Measurements from ENCODE around the gene RPUSD1.

Gene RPUSD1

DNA sequence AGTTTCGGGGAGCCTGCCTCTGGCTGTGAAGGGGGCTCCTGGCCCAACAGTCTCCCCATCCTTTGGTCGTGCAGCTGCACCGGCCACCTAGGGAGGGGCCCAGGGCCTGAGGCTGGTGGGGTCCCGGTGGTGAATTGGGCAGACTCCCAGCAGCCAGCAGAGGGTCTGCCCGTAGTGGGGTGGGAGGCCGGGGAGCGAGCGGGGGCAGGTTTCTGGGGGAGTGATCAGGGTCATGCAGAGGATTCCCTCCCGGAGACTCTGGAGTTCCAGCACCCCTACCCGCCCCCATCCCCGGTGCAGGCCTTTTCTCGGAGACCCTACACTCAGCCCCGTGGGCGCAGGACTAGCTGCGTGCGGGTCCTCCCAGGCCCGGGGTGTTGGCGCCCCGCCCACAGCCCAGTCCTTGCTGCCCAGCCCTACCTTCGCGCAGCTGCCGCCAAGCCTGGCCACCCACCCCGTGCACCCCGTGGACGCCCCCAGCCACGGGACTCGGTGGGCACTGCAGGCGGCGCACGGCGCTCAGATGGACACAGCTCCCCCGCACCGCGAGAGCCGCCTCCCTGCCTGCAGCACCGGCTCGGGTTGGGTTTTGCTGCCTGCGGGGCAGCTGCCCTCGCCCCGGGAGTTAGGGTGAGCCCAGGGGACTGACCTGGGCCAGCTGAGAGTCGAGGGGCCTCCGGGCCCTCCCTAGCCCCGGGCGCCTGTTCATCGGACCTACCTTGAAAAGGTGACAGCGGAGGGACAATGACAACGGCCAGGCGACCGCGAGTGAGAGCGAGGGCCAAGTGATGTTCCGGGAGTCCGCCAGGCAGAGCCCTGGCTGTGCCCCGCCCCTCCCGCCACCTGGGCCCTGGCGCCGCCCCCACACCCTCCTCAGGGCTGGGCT lies 12.0 kb upstream of the RPUSD1 start, which contains the start of gene GNG13:
GNG13 (minus strand) TSS at position 787 of the 886 bp plus-strand sequence. CDS start 1,657 bp downstream, outside the sequence.
- DNase-seq (ENCODE audit: low read depth in 1 of 2, low spot score in 1 of 2) = no peak

DNA sequence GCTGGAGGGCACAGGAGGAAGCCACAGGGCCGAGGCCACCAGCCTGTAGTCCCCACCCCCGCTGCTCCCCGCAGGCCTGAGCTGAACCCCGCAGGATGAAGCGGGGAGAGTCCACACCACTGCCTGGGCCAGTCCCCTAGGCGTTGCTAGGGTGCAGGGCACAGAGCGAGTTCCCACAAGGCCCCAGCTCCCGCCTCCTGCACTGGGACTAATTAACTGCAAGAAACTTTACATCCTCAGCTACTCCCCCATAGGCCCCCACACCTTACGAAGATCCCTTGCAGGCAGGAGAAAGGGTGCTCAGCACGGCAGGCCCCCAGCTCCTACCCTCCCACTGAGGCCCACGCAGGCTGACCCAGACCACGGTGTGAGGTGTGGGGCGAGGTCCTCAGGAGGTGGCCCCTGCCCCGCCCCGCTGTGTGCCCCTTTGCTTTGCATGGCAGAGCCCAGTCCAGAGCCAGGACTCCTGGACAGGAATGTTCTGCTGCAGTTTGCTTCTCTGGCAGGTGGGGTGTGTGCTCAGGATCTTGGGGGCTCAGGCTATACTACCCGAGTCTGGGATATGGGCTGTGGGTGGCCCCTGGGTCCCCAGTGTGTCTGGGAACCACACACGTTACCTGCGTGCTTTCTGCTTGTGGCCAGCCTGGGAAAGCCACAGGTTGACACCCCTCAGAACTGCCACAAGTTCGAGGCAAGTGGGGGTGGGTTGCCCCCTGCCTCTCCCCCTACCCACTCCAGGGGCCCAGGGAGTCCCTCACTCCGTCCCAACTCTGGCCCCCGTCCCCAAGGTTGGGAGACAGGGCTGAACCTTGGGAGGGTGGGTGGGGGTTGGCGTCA lies 11.1 kb upstream of the RPUSD1 start:
- no peak for DNase-seq (ENCODE audit: low read depth in 1 of 2, low spot score in 1 of 2)

- DNase-seq (ENCODE audit: low read depth in 1 of 2, low spot score in 1 of 2) = no peak
These were observed 10.5 kb upstream of the RPUSD1 start for GRCh38 chr16:798666-799065.

DNA sequence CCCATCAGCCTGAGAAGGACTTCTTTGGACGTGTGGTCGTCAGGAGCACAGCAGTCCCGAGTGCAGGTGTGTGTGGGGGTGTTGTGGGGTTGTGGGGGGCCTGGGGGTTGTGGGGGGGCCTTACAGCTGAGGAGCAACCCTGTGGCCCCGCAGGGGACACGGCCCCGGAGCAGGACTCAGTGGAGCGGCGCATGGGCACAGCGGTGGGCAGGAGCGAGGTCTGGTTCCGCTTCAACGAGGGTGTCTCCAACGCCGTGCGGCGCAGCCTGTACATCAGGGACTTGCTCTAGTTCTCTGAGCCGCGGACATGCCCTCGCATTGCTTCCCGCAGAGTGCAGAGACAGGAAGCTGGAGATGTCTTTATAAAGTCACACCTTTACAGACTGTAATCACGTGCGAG lies 9.5 kb upstream of the RPUSD1 start:
- no peak for DNase-seq (ENCODE audit: low read depth in 1 of 2, low spot score in 1 of 2)

GRCh38 chr16:797120-797420 lies 8.9 kb upstream of the RPUSD1 start:
- no peak for DNase-seq (ENCODE audit: low read depth in 1 of 2, low spot score in 1 of 2)

GRCh38 chr16:796296-797119 lies 8.3 kb upstream of the RPUSD1 start:
- DNase-seq (ENCODE audit: low read depth in 1 of 2, low spot score in 1 of 2) = no peak

DNA sequence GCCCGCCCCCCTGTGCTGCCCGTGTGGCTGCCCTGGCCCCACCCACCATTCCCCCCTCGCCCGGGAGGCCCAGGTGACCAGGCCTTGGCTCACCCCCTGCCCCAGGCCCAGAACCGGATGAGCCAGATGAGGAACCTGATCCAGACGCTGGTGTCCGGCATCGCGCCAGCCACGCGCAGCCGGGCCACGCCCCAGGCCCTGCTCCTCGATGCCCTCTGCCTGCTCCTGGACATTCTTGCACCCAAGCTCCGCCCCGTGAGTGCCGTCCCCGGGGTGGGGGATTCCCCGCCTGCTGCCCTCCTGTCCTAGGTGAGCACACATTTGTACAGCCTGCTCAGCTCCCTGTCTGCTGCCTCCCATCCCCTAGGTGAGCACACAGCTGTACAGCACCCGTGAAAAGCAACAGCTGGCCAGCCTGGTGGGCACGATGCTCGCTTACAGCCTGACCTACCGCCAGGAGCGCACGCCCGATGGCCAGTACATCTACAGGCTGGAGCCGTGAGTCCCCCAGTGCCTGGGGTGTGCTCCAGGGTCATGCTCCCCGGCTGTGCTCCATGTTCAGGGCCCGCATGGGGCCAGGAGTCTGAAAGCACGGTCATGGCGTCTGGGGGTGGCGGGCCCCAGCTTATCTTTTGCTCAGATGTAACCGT lies 7.5 kb upstream of the RPUSD1 start:
- no peak for DNase-seq (ENCODE audit: low read depth in 1 of 2, low spot score in 1 of 2)

DNA sequence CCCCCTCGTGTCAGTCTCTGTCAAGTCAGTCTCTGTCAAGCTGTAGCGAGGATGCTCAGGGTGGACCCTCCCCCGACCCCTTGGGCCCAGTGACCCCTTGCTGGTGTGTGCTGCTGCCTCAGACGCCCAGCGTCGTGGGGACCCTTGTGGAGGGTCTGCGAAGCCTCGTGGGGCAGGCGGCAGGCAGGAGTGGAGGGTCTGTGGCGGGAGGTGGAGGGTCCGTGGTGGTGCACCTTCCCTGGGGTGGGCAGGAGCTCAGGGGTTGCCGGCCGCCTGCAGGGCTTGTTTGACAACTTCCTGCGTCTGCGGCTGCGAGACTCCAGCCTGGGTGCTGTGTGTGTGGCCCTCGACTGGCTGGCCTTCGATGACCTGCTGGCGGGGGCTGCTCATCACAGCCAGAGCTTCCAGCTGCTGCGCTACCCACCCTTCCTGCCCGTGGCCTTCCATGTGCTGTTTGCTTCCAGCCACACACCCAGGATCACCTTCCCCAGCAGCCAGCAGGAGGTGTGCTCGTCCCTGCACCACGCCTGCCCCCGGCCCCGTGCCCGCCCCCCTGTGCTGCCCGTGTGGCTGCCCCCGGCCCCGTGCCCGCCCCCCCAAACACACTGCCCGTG lies 6.8 kb upstream of the RPUSD1 start:
- DNase-seq (ENCODE audit: low read depth in 1 of 2, low spot score in 1 of 2) = no peak

- no peak for DNase-seq (ENCODE audit: low read depth in 1 of 2, low spot score in 1 of 2)
These were observed 6.1 kb upstream of the RPUSD1 start for GRCh38 chr16:794091-794822.

- no peak for DNase-seq (ENCODE audit: low read depth in 1 of 2, low spot score in 1 of 2)
These were observed 5.2 kb upstream of the RPUSD1 start for GRCh38 chr16:793414-793813.

DNA sequence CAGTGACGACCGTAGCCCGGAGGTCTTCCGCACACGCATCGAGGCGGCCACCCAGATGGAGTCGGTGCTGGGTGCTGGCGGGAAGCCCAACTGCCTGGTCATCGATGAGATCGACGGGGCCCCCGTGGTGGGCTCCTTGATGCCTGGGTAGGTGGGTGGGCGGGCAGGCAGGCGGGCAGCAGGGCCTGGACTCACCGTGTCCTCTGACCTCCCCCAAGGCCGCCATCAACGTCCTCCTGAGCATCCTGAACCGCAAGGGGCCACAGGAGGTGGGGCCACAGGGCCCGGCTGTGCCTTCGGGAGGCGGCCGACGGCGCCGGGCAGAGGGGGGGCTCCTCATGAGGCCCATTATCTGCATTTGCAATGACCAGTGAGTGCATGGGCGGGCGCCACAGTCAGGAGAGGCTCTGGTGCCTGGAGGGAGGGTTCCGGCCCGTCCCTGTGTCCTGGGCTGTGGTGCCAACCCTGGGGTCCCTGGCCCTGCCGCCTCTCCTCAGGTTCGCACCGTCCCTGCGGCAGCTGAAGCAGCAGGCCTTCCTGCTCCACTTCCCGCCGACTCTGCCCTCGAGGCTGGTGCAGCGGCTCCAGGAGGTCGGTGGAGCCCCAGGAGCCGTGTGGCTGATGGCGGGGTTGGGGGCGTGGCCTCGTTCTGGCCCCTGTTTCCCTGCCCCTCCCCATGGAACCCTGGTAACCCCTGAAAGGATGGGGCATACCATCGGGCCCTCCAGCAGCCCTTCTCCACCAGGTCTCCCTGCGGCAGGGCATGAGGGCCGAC lies 4.2 kb upstream of the RPUSD1 start:
- DNase-seq (ENCODE audit: low read depth in 1 of 2, low spot score in 1 of 2) = no peak

- no peak for DNase-seq (ENCODE audit: low read depth in 1 of 2, low spot score in 1 of 2)
These were observed 3.0 kb upstream of the RPUSD1 start for GRCh38 chr16:791131-791530.

- DNase-seq (ENCODE audit: low read depth in 1 of 2, low spot score in 1 of 2) = no peak
These were observed 1.9 kb upstream of the RPUSD1 start for GRCh38 chr16:790086-790485.

DNA sequence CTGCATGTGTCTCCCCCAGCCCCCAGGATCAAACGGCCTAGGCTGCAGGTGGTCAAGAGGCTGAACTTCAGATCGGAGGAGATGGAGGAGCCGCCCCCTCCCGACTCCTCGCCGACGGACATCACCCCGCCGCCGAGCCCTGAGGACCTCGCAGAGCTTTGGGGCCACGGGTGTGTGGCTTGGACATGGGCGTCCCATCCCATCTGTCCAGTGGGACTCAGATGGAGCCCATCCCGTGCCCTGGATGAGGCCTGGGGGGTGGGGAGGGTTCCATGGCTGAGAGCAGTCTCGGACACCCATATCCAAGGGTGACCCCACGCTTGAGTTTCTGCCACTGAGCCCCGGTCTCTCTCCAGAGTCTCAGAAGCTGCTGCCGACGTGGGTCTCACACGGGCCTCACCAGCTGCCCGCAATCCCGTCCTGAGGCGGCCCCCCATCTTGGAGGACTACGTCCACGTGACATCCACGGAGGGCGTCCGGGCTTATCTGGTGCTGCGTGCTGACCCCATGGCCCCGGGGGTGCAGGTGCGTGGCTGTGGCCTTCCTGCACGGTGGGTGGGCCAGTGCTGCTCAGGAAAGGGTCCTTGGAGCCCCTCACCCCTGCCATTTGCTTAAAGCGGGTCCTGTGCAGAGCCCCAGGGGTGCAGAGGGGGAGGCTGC lies 1.1 kb upstream of the RPUSD1 start:
- no peak for DNase-seq (ENCODE audit: low read depth in 1 of 2, low spot score in 1 of 2)

- DNase-seq (ENCODE audit: low read depth in 1 of 2, low spot score in 1 of 2) = peak; percentile 86 to 92
These were observed 382 bp upstream of the RPUSD1 start, which contains the start of gene CHTF18 for GRCh38 chr16:788399-789126. Gene CHTF18, plus strand, starts transcription at chr16:788620. Its CDS starts 65 bp downstream, at chr16:788685.

DNA sequence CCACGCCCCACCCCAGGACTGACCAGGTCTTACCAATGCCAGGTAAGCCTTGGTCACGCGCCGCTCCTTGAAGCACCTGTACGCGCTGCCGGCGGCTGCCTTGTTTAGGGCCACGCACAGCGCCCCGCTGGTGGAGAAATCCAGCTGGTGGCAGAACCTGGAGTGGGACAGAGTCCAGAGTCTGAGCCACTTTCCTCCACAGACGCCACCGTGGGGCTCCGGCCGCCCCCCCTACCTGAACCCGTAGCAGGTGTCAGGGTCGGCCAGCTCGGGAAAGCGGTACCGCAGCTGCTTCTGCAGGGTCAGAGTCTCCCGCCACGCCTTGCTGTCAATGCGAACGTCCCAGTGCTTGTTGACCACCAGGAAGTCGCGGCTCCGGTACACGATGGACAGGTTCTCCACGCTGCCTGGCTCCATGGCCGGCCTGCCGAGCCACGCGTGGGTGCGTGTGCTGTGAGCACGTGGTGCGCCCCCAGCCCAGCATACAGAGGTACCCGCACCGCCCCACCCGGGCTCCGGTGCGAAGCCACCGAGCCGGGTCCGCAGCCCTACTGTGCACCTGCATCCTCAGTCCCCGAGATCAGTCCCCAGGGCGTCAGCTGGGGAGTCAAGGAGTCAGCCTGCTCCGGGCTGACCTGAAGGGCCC lies 737 bp downstream of the RPUSD1 start:
- DNase-seq (ENCODE audit: low read depth in 1 of 2, low spot score in 1 of 2) = no peak

All from activated T-helper 1 cell treated with anti-CD3 and anti-CD28 coated beads, Interleukin-2, amount 50 U/mL, for 16 hours (primary cell).